ENCODE results near the gene HSD17B2.

DNA sequence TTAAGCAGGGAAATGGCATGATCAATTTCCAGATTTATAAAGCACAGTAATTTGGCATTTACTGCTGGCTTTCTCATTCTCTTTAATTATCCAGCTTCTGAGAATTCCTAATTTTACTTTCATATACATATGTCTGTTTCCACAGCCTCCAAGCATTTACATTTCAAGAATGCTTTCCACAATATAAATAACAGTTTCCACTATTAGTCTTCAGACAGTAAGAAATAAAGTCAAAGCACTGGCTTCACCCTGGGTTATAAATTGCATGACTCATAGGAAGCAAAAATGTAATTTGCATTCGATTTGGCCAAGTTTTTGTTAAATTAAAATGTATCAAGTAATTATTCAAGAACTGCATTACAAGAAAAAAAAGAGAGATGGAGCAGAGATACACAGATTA, 81.5 kb downstream of the HSD17B2 start:
- TF ChIP-seq, protein P1, sequence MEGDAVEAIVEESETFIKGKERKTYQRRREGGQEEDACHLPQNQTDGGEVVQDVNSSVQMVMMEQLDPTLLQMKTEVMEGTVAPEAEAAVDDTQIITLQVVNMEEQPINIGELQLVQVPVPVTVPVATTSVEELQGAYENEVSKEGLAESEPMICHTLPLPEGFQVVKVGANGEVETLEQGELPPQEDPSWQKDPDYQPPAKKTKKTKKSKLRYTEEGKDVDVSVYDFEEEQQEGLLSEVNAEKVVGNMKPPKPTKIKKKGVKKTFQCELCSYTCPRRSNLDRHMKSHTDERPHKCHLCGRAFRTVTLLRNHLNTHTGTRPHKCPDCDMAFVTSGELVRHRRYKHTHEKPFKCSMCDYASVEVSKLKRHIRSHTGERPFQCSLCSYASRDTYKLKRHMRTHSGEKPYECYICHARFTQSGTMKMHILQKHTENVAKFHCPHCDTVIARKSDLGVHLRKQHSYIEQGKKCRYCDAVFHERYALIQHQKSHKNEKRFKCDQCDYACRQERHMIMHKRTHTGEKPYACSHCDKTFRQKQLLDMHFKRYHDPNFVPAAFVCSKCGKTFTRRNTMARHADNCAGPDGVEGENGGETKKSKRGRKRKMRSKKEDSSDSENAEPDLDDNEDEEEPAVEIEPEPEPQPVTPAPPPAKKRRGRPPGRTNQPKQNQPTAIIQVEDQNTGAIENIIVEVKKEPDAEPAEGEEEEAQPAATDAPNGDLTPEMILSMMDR (IDR thresholded peaks at IDR 0.05): no peak
- TF ChIP-seq POLR2AphosphoS5 (IDR thresholded peaks at IDR 0.05) (no peak), POLR2A (IDR thresholded peaks at IDR 0.05) (no peak)
